T-helper 2 cell treated with Interferon-gamma antibody and Interleukin-4, amounts not matched to agents 100 ng/mL and 5 ng/mL, for 36 hours (primary cell): ENCODE measurements around the gene TMEM109. TPM values are rescaled to one million over a fixed set of nuclear protein-coding genes. Genes with fewer than 3 reads are reported as not detected.

Experiments
- intact Hi-C: fragments of 100-400 bp; cut with micrococcal nuclease; formaldehyde crosslinking; loops from one replicate; pipeline ENCODE4 v1.15.1; 2023
- total RNA-seq: library from RNA; stranded (reverse); gene quantifications from 2 replicates; pipeline ENCODE4 v1.2.3, GENCODE V29; 2022

TMEM109 gene
- total RNA-seq, 1 donor from 2014 or later = 132 TPM

DNA sequence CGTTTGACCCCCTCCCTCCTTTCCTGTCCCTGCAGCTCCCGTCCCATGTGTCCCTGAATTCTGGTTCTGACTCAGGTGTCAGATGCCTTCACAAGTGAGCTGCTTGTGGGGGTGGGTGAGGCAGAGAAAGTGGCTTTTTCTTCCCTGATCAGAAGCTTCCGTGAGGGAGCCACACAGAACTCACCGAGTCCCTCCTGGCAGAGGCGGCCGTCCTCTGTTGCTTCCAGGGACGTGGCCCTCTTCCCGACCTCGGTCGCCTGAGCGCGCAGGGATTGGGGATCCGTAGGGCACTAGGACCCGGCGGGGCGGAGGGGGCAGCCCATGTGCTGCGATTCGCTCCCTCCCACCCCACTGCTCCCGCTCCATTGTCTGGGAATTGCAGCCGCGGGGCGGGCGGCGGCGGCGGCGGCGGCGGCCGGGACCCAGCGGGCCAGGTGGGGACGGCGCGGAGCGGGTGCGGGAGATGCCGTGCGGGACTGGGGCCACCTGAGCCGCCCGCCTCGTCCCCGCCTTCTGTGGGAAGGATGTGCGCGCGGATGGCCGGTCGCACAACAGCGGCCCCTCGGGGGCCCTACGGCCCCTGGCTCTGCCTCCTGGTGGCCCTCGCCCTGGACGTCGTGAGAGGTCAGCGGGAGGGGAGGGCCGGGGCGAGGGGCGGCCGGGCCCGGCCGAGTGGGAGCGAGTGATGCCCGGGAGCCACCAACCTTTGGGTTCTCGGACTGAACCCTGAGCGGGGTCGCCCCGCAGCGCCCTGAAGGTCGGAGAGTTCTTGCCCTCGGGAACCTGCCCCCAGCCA lies 10.3 kb downstream of the TMEM109 start, which contains the start of gene TMEM132A:
TMEM132A (plus strand) TSS at position 351 of the 796 bp plus-strand sequence; CDS start at position 525, 174 bp downstream.
- intact Hi-C loops = no loop called here

DNA sequence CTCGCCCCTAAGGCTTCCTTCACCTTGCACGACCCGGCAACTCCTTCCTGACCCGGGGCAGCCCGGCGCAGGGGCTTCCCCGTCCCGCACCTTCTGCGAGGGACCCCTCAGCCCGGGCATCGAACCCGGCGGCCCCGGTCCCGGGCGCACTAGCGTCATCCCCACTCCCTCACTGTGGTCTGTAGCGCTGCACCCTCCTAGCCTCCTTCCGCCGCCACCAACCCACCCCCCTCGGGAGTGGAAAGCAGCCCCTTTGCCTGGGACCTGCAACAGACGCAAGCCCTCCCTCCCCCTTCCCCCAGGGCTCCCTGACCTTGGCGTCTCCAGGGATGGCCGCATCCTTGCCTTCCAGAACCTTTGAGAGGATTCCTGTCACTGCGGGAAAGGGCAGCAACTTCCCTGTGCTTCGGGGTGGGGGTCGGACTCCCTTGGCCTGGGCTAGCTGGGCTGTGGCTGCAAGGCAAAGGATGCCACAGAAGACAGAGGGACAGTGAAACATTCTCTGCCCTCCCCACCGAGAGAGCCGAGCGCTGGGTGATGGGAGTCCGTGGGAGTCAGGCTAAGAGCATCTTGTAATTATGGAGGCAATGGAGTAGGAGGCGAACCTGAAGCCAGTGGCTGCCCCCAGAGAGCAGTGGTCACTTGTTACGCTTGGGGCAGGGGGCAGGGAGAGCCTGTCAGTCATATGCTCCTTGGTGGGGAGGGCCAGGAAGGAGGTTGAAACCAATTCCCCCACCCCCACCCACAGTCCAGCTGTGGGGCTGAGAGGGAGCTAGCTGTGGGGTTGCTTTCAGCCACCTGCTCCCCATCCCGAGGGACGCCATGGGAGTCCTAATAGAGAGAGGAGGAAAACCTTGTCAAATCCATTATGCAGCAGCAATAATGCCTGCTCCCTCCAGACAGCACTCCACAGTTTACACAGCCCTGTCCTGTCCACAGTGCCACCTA lies 11.2 kb downstream of the TMEM109 start:
- intact Hi-C loops = no loop called here

DNA sequence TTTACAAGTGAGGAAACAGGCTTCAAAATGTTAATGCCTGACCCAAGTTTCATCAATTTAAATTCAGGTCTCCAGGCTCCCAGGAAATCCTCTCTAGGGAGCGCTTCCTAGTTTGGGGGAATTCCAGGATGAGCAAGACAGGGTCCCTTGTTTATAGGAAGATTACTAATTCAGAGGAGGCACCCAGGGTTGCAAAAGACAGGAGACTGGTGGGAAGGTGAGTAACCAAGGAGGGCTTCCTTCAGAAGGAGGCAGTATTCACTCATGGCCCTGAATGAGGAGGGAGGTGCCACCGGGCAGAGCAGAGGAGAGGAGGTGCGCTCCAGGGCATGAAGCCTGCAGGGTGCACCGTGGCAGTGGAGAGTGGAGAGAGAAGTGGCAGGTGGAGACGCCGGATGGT lies 11.9 kb downstream of the TMEM109 start:
- intact Hi-C loops = no loop called here

DNA sequence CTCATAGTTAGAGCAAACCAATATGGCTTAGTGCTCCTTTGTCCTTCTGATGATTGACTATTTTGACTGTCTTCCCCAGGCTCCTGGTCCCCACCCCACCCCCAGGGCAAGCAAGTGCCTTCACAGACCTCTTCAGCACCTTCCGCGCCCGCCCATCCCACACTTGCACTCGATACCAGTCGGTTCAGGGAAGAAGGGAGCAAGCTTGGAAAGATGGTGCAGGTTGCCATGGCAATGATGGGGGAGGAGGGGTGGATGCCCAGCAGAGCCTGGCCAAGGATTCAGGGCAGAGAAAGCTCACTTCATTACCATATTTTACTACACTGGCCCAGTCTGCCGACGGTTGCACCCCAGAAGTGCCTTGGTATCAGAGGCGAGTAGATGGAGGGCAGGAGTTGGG lies 12.5 kb downstream of the TMEM109 start:
- intact Hi-C loops = no loop called here

DNA sequence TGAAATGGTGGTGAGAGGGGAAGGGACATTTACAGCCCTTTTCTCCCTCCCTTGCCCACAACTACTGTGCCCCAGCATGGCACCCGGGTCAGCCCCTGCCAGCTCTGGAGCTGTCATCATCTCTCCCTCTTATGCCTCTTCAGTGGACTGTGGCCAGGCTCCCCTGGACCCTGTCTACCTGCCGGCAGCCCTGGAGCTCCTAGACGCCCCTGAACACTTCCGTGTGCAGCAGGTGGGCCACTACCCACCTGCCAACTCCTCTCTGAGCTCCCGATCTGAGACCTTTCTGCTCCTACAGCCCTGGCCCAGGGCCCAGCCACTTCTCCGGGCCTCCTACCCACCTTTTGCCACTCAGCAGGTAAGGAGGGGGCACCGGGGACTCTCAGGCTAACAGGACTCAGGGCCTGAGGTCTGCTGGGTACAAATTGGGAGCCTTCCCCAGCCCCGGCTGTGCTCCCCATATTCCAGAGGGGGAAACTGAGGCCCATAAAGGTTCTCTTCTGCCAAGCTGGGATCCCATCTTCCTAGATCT lies 13.2 kb downstream of the TMEM109 start:
- intact Hi-C loops = no loop called here

DNA sequence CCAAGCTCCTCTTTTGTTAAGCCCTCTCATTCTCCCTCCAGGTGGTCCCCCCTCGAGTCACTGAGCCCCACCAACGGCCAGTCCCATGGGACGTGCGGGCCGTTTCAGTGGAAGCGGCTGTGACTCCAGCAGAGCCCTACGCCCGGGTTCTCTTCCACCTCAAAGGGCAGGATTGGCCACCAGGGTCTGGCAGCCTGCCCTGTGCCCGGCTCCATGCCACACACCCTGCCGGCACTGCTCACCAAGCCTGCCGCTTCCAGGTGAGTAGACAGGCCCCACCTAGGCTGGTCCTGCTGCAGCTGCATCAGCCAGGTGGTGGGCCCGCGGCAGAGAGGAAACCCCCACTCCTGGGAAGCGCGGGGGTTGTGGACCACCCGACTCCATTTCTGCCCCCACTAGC lies 13.6 kb downstream of the TMEM109 start:
- intact Hi-C loops = no loop called here

DNA sequence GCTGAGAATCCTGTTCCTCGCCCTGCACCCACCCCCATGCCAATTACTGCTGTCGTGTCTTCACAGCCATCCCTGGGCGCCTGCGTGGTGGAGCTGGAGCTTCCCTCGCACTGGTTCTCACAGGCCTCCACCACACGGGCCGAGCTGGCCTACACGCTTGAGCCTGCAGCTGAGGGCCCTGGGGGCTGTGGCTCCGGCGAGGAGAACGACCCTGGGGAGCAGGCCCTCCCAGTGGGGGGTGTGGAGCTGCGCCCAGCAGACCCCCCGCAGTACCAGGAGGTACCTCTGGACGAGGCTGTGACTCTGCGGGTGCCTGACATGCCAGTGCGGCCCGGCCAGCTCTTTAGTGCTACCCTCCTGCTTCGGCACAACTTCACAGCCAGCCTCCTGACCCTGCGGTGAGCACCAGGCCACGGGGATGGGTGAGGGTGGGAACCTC lies 14.6 kb downstream of the TMEM109 start:
- intact Hi-C loops = no loop called here

DNA sequence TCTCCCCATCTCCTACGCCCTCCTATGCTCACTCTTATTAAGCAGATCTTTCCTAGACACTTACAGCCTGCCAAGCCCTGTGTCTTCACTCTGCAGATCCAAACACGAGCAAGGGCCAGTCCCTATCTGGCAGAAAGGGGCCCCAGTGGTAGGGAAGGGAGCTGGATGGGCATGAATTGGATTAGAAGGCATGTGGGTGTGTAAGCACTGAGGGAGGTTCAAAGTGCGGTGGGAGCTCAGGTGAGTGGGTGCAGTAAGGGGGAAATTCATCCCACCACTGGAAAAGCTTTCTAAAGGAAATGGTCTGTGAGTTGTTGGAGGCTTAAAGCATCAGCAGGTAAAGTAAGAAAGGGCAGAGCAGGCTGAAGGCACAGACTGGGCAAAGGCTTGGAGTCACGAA lies 15.8 kb downstream of the TMEM109 start:
- intact Hi-C loops = no loop called here

DNA sequence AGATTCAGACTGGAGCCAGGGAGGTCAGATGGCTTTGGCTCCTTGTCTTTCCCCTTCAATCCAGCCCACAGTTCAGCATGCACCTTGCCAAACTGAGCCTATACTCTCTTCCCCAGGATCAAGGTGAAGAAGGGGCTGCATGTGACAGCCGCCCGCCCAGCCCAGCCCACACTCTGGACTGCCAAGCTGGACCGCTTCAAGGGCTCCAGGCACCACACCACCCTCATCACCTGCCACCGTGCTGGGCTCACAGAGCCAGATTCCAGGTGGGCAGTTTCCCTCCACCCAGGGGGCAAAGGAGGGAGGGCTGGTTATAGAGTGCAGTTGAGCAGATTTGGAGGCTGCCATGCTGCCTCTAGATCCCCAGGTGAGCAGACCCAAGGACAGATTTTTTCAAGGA lies 16.4 kb downstream of the TMEM109 start:
- intact Hi-C loops = no loop called here

DNA sequence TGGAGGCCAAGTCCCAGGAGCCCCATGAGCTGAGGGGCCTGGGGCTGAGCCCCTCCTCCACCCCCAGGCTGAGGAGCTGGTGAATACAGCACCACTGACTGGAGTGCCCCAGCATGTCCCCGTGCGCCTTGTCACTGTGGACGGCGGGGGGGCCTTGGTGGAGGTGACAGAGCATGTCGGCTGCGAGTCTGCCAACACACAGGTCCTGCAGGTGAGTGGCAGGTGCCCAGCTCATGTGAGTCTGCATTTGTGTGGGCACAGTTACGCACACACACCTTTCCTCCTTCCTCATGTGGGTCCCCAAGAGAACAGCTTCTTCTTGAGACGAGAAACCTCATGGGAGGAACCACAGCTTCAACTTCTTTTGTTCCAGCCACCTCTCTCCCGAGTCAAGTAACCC lies 18.0 kb downstream of the TMEM109 start:
- intact Hi-C loops = no loop called here

DNA sequence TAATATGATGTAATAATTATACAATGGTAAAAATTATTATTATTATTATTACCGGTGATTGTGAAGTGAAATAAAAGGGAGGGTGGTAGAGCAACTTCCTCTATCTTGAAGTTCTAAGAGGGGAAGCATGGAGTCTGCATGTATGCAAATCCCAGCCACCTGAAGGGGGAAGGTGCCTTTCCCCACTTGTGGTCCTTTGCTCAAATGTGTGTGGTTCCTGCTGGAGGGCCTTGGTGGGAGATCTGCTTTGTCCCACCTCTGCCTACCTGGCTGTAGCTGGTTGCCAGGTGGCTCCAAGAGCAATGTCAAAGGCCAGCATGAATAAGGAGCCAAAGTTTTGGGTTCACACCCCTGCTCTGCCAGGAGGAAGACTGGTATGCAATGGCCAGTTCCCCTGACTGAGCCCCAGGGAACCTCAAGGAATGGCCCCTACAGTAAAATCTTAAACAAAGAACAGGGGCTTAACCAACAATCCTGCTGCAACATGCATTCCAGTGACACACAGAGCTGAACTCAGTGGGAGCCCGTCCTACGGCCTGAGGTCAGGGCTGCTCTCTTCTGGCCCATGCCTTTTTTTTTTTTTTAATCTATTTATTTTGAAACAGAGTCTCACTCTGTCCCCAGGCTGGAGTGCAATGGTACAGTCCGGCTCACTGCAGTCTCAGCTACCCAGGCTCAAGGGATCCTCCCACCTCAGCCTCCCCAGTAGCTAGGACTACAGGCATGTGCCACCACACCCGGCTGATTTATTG lies 18.8 kb downstream of the TMEM109 start:
- intact Hi-C loops = no loop called here

DNA sequence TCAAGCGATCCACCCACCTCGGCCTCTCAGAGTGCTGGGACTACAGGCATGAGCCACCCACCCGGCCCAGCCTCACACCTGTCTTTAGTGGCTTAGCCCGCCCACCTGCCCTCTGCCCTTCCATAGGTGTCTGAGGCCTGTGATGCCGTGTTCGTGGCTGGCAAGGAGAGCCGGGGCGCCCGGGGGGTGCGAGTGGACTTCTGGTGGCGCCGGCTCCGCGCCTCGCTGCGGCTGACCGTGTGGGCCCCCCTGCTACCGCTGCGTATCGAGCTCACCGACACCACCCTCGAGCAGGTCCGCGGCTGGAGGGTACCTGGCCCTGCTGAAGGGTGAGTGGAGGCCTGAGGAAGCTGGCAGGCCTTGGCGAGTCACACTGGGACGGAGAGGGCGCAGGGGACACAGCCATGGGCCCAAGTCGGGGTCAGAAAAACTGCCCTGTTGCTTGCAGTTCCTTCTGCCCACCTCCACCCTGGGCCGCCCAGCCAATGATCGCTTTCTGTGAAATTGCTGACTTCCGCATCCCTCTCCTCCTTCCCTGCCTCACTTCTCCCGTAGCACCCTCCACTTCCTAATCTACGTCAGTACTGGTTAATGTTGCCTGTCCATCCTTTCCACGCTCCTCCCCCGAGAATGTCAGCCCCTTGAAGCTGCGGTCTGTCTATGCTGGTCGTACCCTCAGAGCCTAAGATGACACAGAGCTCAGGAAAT lies 19.6 kb downstream of the TMEM109 start:
- intact Hi-C loops = no loop called here

DNA sequence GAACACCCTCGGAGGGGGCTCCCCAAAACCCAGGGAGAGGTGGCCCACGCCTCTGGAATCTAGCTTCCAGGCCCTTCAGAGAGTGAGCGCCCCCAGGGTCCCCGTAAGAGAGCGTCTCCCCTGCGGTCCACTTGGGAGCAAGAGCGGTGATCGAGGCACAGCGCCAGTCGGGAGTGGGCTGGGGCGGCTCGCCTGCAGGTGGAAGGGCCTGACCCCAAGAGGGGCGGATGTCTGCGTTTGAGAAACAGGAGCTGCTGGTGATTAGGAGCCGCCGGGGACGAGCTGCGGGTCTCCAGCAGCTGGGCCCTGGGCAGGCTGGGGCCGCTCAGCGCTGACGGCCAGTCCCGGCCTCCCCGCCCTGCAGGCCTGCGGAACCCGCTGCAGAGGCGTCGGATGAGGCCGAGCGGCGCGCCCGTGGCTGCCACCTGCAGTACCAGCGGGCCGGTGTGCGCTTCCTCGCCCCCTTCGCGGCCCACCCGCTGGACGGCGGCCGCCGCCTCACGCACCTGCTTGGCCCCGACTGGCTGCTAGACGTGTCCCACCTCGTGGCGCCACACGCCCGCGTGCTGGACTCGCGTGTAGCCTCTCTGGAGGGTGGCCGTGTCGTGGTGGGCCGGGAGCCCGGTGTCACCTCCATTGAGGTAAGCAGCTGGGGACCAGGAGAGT lies 20.3 kb downstream of the TMEM109 start:
- intact Hi-C loops = no loop called here

DNA sequence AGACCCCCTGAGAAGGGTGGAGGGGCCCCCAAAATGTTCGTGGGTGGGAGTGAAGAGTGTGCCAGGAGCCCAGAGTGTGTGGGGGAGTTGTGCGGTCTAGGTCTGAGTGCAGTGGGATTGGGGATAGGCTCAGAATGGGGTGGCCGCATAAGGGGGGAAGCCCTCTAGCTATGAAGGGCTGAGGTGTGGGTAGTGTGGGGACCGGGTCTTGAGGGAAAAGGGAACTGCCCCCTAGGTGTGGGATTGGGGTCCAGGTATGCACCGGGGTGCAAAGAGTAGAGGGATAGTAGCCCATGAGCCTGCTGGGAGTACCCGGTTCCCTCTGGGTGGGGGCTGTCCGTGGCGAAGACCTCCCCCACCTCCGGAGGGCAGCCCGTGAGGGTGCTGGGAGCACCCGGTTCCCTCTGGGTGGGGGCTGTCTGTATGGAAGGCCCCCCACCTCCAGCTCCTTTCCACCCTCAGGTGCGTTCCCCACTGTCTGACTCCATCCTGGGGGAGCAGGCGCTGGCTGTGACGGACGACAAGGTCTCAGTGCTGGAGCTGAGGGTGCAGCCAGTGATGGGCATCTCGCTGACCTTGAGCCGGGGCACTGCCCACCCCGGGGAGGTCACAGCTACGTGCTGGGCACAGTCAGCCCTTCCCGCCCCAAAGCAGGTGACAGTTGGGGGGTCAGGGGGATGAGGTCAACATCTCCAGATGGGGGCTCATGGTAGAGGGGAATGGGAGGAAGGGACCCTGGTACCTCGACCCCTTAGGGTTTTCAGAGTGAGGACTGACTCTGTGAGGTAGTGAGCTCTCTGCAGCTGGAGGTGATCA lies 21.0 kb downstream of the TMEM109 start:
- intact Hi-C loops = no loop called here

DNA sequence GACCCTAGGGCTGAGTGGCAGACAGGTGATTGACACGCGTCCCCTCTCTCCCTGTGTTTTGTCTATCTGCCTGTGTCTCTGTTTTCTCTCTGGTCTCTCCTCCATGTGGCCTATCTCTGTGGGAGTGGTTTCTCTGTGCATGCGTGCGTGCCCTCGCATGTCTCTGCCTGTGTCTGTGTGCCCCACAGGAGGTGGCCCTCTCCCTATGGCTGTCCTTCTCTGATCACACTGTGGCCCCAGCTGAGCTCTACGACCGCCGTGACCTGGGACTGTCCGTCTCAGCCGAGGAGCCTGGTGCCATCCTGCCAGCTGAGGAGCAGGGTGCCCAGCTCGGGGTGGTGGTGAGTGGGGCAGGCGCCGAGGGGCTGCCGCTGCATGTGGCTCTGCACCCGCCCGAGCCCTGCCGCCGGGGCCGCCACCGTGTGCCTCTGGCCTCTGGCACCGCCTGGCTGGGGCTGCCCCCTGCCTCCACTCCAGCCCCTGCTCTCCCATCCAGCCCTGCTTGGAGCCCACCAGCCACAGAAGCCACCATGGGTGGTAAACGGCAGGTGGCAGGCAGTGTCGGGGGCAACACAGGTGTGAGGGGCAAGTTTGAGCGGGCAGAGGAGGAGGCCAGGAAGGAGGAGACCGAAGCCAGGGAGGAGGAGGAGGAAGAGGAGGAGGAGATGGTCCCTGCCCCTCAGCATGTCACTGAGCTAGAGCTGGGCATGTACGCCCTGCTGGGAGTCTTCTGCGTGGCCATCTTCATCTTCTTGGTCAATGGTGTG lies 21.9 kb downstream of the TMEM109 start:
- intact Hi-C loops = no loop called here

DNA sequence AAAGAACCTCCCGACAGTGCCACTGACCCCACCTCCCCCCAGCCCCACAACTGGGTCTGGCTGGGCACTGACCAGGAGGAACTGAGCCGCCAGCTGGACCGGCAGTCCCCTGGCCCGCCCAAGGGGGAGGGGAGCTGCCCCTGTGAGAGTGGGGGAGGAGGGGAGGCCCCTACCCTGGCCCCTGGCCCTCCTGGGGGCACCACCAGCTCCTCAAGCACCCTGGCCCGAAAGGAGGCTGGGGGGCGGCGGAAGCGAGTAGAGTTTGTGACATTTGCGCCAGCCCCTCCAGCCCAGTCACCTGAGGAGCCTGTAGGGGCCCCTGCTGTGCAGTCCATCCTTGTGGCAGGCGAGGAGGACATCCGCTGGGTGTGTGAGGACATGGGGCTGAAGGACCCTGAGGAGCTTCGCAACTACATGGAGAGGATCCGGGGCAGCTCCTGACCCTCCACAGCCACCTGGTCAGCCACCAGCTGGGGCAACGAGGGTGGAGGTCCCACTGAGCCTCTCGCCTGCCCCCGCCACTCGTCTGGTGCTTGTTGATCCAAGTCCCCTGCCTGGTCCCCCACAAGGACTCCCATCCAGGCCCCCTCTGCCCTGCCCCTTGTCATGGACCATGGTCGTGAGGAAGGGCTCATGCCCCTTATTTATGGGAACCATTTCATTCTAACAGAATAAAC lies 22.6 kb downstream of the TMEM109 start:
- intact Hi-C loops = no loop called here

DNA sequence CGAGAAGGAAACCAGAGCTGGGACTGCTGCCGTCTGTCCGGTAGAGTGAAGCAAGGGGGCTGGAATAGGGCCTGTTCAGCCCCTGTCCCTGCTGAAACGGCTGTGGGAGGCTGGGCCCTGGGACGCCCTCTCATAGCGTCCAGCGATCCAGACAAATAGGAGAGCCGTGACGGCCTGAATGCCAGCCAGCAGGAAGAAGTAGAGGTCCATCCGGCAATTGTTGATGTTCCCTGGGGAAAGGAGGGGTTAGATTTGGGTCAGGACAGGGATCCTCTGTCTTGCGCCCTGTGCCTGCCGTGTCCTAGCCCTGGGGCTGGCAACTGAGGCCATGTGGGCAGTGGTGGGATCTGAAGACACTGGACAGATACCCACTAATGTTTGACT lies 23.2 kb downstream of the TMEM109 start:
- intact Hi-C loops = no loop called here

DNA sequence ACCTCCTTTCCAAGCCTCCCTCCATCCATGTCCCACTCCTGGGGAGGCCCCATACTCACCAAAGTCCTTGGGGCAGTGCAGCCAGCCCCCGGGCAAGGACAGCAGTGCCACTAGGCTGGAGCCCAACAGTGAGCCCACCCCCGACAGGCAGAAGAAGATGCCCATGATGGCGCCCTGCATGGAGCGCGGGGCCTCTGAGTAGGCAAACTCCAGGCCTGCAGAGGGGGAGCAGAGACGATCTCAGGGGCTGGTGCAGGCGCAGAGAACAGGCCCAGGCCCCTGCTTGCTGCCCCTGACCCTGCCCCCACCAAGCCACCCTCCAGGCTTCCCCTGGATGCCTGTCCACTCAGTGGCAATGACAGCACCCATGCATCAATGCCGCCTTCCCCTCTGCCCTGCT lies 23.9 kb downstream of the TMEM109 start:
- intact Hi-C loops = no loop called here
